Kidney epithelial cell (primary cell): ENCODE data around the gene EBI3. TPM values are rescaled to one million over a fixed set of nuclear protein-coding genes. Genes with fewer than 3 reads are reported as not detected.
"Not testable (repeated sequence)": the region's sequence is repeated elsewhere in the genome, so short reads cannot be mapped to it uniquely, and the experiment has no call there.

Source experiments
- DNase-seq: peaks from one replicate; pipeline ENCODE4 v3.0.0-alpha.2; 2010; ENCODE audit warnings: low read depth
- H3K27me3 ChIP-seq: 2 replicates; pipeline ENCODE4 v1.6.0; 2011; ENCODE audit warnings: low read length; ENCODE audit not compliant: control insufficient read depth, insufficient read depth
- H3K36me3 ChIP-seq: 2 replicates; pipeline ENCODE4 v1.5.1; 2011; ENCODE audit warnings: low read length; ENCODE audit not compliant: control insufficient read depth, insufficient read depth
- H3K4me3 ChIP-seq: 2 replicates; pipeline ENCODE4 v1.5.1; 2011; ENCODE audit warnings: low read depth, mild to moderate bottlenecking, control low read depth, low read length
- CTCF ChIP-seq: IDR thresholded peaks from 2 replicates; pipeline ENCODE4 v1.5.1; 2011; ENCODE audit warnings: mild to moderate bottlenecking, moderate library complexity, low read length, control low read depth, inconsistent platforms; ENCODE audit not compliant: insufficient read depth, poor library complexity, severe bottlenecking
- total RNA-seq: library from RNA; depleted of rRNA; stranded (reverse); fragments of >200 nt; gene quantifications from 2 replicates; pipeline ENCODE4 v1.2.3, GENCODE V29; 2015

Gene EBI3
- total RNA-seq, 1 donor from 2014 or later, result 2.5 TPM

DNA sequence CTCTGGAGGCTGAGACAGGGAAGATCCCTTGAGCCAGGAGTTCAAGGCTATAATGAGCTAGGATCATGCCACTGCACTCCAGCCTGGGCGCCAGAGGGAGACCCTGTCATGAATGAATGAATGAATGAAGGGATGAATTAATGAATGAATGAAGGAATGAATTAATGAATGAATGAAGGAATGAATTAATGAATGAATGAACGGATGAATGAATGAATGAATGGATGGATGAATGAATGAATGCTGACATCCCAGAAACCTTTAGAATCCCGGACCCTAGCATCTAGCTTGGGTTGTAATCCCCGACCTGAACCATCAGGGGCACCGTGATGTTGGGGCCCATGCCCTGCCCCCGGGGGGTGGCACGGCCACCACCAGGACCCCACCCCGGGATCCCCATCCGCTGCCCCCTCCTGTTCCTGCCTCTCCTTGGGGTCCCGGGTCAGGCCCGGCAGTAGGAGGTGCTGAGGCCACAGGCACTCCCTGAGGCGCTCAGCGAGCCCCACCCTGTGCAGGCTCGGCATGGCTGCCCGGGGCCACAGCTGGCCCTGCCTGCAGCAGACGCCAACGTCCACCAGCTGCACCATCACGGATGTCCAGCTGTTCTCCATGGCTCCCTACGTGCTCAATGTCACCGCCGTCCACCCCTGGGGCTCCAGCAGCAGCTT lies 3.4 kb downstream of the EBI3 start:
- peaks cover 2% of the 10 kb centered on the region for H3K27me3 ChIP-seq
- no peak overlapping the region for H3K4me3 ChIP-seq
- no peaks in the 10 kb centered on the region for H3K36me3 ChIP-seq
- TF ChIP-seq CTCF, result no peak
- no peak for DNase-seq

- Histone ChIP-seq H3K36me3 (no peaks in the 10 kb centered on the region), H3K27me3 (no peaks in the 10 kb centered on the region), H3K4me3 (no peak overlapping the region)
- no peak for DNase-seq
- peak; percentile 92 for TF ChIP-seq CTCF
Measured at GRCh38 chr19:4233282-4233853, 4.0 kb downstream of the EBI3 start.

GRCh38 chr19:4234142-4234861 lies 5.0 kb downstream of the EBI3 start:
- Histone ChIP-seq H3K27me3 (no peaks in the 10 kb centered on the region), H3K36me3 (no peaks in the 10 kb centered on the region), H3K4me3 (no peak overlapping the region)
- no peak for TF ChIP-seq CTCF
- no peak for DNase-seq

DNA sequence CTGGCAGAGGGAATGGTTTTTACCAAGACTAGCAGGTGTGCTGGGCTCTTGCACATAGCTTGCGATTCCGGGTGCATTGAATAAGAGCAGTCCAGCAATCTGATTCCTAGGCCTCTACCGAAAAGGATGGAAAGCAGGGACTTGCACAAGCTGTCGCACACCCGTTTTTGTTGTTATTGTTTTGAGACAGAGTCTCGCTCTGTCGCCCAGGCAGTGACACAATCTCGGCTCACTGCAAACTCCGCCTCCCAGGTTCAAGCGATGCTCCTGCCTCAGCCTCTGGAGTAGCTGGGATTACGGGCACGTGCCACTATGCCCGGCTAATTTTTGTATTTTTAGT lies 5.5 kb downstream of the EBI3 start:
- no peaks in the 10 kb centered on the region for H3K36me3 ChIP-seq
- no peak for DNase-seq

DNA sequence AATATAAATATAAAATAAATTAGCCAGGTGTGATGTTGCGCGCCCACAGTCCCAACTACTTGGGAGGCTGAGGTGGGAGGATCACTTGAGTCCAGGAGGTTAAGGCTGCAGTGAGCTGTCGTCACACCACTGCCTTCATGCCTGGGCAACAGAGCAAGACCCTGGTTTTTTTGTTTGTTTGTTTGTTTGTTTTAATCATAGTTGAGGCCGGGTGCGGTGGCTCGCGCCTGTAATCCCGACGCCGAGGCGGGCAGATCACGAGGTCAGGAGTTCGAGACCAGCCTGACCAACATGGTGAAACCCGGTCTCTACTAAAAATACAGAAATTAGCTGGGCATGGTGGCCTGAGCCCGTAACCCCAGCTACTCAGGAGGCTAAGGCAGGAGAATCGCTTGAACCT lies 8.2 kb downstream of the EBI3 start:
- DNase-seq, H3K27me3 ChIP-seq, H3K36me3 ChIP-seq, H3K4me3 ChIP-seq: not testable (repeated sequence)

More for the DNA sequence above, 5.5 kb downstream of the EBI3 start:
- H3K4me3 ChIP-seq, result no peak overlapping the region
- no peak for TF ChIP-seq CTCF
- no peaks in the 10 kb centered on the region for H3K27me3 ChIP-seq

DNA sequence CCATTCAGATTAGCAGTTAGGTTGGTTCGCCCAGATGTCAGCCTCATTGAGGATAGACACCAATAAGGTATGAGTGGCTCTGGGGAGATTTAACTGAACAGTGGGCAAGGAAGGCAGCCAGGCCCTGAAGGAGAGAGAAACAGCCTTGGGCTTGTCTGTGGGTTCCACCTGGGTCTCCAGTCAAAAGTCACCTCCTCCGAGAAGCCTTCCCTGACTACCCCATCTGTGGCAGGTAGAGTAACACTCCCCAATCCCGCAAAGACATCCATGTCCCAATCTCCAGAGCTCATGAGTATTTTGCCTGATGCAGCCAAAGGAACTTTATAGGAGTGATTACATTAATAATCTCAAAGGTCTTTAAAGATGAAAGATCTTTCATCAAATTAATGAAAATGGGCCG lies 9.5 kb downstream of the EBI3 start:
- TF ChIP-seq CTCF, result no peak
- H3K4me3 ChIP-seq, result no peak overlapping the region
- no peak for DNase-seq

More for the DNA sequence above, 9.5 kb downstream of the EBI3 start:
- H3K27me3 ChIP-seq, result no peaks in the 10 kb centered on the region
- no peaks in the 10 kb centered on the region for H3K36me3 ChIP-seq
